ENCODE results near the gene MAP7D3.

DNA sequence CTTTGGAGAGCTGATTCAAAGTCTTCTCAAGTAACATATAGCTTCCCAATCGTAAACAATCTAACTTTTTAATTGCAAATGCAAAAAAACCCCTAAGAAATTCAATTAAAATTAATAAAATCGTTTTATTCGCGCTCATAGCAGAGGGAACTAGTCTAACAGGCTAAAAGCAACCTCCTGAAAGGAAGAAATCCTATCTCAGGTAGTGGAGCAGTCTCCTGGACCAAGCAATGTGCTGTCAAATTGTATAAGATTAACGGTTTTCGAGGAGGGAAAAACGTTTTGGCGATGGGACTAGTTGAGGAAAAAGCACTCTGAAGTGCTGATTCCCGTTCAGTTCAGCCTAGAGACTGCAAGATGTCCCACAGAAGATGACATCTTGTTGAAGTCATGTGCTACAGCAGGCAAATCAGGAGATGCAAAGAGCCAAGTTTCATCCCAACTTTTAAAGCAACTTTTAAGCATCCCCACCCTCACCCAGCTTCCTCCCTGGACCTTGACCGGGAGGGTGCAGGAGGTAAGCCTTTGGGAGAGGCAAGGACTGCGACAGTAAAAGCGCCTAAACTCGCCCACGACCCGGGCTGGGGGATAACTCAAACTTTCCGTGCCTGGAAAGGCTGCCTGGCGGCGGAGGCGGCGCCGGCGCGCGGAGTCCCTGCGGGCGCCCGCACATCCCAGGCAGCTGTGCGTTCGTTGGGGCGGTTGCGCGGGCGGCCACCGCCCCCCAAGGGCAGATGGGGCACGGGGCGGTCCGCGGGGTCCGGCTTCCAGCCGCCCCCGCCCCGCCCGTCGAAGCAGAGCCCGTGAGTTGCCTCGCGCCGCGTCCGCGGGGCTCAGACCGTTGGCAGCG is 784 bp downstream of the MAP7D3 start:
- no peak for TF ChIP-seq CTCF (IDR thresholded peaks at IDR 0.05)
- TF ChIP-seq POLR2A (IDR thresholded peaks at IDR 0.05; ENCODE audit: low read depth), result no peak
- no peak for TF ChIP-seq EP300 (IDR thresholded peaks at IDR 0.05)

All from esophagus muscularis mucosa (tissue), 4 donors.